Suppressor macrophage (primary cell): ENCODE measurements around the gene NLRC5.

Experiments
- DNase-seq, 4 experiments: peaks; one replicate each; pipeline ENCODE4 v3.0.0-alpha.2; 2020 to 2022

Gene NLRC5

DNA sequence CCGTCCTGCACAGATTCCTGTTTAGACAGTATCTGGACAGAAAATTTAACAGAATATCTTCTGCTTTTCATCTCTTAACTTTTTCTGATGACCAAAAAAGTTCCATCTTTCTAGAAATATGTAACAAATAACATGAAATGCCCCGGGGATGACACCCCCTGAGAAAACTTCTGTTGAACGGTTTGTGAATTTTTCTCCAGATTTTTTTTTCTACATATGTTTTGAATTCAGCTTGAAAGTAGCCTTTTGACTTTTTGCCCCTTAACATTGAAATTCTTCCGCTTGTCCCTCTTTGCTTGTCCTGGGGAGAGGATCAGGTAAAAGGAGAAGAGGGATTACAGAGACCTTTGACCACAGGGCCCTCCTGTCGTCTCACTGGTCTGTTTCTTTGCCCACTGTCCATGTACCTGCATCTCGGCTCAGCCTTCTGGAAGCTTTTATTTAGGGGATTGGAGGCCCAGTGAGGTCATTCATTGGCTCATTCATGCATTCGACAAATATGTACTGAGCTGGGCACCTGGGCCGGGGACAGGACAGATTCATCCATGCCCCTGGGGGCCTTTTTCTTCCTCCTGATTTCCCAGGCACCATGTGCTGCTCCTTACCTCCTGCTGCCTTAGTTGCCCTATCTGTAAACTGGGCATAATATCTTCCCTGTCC, 83.4 kb downstream of the NLRC5 start:
- DNase-seq = no peak

DNA sequence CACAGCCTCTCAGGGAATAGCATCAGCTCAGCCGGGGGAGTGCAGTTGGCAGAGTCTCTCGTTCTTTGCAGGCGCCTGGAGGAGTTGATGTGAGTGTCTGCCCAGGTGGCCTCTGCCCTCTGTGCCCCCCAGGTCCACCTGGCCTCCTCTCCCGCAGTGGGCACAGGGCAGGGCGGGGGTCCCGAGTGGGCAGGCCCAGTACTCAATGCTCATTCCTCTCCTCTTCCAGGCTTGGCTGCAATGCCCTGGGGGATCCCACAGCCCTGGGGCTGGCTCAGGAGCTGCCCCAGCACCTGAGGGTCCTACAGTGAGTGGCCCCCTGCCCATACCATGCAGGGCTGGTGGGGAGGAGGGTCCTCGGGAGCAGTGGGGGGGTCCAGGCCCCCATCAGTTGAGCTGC, 88.4 kb downstream of the NLRC5 start:
- no peak for DNase-seq

DNA sequence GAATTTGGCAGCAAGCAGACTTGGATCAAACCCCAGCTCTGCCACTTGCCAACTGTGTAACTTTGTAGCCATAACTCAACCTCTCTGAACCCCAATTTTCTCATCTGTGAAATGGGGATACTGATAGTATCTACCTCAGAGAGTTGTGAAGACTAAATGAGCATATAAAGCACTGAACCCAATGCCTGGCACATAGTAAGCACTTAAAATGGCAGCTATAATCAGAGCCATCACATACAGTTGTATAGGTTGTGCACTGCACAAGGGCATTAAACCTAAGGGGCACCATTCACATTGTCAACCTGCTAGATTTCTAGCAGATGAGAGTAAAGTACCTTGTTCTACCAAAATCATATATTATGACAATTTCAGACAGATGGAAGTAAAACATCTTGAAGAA, 92.4 kb downstream of the NLRC5 start:
- DNase-seq = no peak

DNA sequence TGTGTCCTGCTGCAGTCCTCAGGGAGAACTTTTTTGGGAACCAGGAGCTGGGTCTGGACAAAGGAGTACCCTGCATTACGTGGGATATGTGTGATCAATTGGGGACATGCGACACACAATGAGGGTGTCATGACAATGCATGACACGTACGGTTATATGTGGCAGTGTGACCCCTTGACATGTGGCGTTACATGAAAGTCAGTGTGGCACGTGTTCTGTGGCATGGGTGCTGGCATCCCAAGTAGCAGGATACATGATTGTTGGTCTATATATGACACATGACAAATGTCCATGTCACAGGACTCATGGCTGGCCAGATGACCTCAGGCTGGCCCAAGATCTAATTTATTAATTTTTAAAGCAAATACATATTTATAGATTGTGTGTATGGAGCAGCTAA, 93.3 kb downstream of the NLRC5 start:
- DNase-seq = no peak

DNA sequence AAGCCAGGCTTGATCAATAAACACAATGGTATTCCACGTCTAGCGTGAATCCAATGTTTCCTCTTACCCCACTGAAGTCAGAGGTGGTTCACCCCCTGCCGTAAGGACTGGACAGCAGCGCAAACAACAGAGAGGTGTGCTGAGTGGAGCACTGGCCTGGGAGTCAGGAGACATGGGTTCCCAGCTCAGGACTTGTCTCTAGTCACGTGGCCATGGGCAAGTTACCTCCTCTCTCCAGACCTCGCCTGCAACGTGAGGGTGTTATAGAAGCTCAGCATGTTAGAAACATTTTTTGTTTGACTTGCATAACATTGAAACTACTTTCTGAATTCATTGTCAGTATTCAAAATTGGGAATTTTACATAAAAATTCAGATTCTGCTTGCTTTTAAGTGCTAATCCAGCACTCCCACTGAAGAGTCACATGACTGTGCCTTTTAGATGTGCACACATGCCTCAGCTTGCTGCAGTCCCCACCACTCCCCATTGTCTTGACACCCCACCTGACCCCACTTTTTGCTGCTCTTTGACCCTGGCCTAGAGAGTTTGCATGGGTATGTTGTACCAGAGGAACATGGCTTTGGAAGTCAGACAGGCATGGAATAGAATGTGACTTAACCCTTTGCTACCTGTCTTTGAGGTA, 94.2 kb downstream of the NLRC5 start:
- DNase-seq = no peak

DNA sequence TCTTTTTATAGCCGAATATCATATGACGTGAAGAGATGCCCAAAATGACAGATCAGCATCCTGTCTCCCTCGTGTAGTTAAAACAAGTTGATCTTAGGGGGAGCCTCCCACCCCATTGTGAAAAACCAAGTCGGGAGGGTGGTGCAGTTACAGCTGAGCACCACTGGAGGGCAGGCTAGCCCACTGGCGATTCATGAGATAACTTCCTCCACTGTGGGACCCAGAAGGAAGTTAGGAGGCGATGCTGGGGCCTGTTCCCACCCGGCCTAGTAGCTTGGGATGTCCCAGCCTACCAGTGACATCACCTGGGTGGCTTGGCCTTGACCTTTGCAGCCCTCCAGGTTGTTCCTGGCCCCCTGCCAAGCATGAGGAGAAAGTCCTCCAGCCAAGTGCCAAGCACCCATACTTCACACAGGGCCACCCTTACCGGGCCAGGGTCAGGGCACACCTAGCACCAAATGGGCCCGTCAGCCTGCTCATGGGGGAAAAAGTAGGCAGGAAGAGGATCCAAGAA, 95.0 kb downstream of the NLRC5 start:
- peak; percentile 89 to 93 (median 90) for DNase-seq

DNA sequence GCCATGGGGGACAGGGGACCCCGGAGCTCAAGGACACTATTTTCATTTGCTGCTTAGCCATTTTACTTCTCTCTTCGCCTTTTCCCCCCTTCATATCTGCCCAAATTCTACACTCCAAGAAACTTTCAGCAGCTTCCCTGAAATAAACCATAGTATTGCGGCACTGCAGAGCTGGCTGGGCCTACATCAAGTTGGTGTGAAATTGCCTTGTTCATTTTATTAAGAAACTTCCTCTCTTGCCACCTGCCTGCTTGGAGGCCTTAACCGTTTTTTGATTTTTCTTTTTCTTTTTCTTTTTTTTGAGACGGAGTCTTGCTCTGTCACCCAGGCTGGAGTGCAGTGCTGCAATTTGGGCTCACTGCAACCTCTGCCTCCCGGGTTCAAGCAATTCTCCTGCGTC, 95.6 kb downstream of the NLRC5 start:
- DNase-seq = peak; percentile 21 to 66 (median 61)

DNA sequence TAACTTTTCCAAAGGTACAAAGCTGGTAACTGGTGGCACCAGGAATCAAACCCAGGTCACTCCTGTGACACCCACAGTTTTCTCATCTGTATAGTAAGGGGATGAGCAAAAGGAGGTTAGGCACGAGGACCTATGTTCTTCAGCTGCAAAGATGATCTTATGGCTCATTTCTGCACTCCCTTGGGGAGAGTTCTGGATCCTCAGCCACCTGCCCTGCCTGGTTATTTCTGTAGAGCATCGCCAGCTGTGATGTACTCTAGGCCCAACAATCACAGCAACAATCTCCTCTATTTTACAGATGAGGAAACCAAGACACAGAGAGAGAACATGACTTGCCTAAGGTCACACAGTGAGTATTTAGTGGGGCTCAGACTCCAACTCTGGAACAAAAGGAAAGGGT, 97.6 kb downstream of the NLRC5 start:
- no peak for DNase-seq

DNA sequence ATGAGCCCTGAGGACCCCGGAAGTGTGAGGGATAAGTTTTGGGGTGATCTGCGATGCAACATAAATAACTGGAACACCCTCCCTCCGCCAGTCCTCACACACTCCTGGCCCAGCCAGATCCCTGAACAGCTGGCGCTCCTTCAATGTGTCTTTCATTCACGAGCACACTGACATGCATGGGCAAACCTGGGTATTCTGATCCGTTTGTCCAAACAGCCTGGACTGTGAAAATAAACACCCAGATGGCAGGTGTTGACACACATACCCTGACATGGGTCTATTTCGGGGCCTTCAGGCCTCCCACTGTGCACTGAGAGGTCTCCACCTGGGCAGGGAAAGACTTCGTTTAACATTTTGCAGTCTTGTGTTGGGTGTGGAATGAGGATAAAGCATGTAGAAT, 100.0 kb downstream of the NLRC5 start:
- DNase-seq = no peak

DNA sequence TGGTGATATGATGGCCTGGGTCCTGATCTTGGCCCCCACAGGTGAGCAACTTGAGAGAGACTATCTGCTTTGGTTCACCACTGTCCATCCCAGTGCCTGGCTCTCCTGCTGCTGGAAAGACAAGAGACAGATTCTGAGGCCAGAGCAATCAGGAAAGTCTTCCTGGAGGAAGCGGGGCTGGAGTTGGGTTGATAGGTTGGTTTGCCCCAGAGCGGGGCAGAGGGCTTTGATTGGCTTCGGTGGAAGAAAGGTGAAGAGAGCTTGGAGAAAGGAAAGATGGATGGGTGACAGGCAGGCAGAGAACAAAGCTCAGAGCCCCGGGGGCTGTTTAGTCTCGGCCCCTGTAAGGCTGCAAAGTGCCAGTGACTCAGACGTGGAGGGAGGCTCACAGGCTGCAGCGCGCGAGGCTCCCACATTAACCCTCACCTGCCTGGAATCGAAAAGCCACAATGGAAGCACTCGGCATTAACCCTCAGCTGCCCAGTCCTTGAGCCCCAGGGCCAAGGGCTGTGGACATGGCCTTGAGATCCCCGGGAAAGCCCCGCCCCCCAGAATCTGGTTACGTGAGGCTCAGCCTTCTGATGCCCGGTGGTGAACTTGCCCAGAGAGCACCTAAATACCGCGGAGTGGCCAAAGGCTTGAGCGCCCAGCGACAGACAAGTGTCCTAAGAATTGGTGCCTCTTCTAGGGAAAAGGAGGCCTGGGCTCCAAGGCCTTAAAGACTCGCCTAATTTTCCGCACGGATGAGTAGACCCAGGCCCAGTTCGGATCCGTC, 102.0 kb downstream of the NLRC5 start:
- DNase-seq = peak; percentile 9 to 56 (median 34)

DNA sequence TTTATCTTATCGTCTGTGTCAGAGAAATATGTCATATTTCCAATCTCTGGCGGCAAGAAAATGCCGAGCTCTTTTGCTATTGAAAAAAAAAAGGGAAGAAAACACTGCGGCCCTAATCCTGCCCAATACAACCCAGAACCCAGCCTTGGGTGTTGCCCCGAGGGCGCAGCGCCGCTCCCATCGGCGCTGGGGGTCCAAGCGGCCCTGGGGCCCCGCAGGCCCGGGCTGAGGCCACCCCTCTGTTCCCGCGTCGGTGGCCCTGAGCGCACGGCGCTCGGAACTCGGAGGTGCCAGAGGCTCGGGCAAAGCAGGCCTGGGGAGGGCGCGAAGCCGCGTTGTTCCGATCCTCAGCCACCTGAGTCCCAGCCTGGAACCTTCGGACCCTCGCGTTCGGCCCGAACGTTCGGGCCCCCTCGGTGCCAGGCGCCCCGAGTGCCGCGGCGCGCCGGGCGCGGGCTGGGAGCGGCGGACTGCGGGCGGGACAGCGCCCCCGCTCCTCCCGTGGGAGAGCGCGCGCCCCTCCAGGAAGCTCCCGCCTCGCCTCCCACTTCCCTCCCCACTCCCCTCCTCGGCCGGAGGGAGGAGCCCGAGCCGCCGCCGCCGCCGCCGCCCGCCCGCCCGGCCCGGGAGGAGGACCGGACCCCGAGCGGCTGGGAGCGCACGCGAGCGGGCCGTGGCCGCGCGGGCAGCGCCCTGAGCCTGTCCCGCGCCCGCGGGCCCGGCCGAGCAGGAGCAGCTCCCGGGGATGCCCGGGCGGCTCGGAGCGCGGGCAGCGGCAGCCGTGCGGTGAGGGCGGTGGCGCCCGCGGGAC, 102.8 kb downstream of the NLRC5 start, which contains the start of gene CPNE2:
Gene CPNE2, plus strand, starts transcription at position 609 of the 811 bp plus-strand sequence. CDS start 18,160 bp downstream, outside the sequence.
- DNase-seq = peak; percentile 36 to 85 (median 66)

DNA sequence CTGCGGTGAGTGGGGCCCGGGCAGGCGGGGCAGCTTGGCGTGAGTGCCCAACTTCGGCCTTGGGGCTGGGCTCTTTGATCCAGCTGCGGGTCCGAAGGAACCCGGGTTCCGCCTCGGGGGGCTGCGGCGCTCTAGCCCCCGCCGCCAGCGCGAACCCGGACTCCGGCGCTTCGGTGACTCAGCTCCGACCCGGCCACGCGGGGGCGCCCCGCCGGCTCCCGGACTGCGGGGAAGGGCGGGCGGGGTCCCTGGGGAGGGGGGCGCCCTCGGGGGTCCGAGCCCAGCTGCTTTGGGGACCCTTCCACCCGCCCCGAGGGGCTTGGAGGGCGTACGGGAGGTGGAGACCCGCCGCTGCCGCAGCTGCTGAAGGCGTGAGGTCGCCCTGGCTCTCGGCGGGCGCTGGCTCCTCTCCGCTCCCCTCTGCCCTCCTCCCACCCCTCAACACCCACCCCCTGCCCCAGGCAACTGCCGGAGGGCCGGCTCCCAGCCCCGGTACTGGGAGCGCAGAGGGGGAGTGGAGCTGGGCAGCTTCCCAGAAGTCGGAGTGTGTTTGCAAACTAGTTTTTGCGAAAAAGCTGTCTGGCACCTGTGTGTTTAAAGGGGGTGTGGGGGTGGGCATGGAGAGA, 103.5 kb downstream of the NLRC5 start:
- DNase-seq = peak; percentile 49 to 82 (median 62)

DNA sequence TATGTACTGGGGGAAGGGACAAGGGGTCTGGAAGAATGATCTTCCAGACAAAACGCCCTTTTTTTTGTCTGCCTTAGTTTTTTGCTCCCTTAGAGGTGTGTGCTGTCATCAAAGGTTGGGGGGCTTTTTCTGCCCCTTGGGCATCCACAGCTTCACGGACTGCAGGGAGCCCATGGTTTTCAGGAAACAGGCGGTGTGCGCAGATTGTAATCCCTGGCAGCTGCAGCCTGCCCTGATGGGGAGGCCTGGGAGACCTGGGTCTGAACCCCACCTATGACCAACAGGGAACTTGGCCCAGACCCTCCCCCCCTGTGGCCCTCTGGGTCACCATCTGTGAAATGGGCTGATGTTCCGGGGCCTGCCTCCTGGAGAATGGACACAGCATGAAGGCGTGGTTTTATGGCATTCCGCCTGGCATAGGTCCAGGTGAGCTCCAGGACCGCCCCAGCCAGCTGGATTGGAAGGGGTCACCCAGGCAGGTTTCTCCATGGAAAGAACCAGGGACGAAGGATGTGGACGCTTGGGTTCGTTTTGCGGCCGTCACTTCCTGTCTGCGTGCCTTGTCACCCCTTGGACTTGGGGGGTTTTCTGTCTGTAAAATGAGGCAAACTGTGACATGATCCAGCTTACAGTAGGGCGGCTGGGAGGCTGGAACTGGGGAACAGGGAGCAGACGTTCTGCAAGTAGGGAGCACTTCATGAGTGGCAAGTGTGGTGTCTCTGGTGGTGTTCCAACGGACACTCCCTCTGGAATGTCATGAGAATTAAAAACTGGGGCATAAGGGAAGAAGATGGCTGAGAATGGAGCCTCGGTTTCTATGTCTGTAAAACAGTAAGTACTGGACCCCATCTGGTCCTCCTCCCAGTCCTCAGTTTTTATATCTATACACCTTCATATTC, 104.6 kb downstream of the NLRC5 start:
- no peak for DNase-seq

DNA sequence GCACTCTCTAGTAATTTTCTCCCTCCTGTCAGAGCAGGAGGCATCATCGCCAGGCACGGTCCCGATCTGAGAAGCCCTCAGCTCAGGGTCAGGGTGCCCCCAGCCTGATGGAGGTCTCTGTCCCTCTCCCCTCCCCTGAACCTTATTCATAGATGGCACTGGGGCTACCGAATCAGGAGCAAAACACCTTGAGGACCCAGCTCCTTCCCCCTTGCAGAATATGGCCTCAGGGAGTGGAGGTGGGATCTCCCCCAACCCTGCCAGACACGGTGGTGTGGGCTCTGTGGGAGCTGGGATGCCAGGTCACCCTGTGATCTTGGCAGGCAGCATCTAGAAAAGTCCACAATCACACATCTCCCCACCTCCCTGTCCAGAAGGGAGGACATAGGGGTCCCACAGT, 105.6 kb downstream of the NLRC5 start:
- no peak for DNase-seq

DNA sequence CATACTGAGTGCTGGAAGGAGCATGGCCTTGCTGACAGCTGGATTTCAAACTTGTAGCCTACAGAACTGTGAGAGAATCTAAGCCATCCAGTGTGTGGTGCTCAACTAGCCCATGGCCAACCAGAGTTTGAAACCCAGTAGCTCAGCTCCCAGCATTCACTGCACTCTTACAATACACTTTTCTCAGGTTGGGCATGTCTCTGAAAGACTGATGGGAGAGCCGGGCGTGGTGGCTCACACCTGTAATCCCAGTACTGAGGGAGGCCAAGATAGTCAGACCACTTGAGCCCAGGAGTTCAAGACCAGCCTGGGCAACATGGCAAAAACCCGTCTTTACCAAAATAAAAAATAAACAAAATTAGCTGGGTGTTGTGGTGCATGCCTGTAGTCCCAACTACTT, 106.8 kb downstream of the NLRC5 start:
- DNase-seq = no peak

DNA sequence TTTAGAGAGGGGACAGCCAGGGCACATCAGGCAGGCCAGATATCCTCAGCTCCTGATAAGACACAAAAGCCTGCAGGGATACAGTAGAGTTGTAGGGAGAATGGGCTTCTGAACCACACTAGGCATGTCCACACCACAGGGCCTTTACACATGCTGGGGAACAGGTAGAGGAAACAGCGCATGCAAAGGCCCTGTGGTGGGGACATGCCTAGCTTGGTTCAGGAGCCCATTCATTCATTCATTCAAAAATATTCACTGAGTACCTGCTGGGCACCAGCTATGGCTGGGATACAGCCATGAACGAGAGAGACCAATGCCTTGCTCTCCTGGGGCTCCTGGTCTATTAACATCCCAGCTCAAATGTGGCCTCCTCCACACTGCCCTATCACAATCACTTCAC, 107.4 kb downstream of the NLRC5 start:
- no peak for DNase-seq

DNA sequence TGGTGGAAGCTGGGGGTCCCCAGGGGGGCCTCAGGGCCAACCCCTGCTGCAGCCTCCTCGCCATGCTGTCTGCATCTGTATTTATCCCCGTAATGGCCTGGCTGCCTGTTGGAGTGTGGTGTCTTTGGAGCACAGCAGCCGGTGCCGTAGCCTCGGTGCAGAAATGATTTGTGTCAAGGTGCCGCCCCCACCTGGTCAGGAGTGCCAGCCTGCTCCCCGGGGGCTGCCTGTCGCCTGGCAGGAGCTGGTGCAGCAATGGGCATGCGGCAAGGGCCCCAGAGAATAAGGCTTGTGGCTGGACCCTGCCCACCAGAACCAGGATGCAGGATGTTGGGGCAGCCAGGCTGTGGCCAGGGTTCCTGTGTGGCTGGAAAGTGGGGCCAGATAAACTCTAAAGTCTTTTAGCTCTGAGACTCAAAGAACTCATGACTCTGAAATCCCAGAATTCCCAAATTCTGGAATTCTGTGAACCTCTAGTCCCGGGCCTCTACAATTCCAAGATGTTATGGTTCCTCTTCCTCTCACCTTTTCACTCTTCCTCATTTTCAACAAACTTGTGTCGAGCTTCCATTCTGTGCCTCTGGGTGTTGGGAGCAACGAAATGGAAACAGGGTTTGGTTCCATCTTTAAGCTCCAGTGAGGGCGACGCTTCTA, 109.0 kb downstream of the NLRC5 start:
- DNase-seq = no peak

DNA sequence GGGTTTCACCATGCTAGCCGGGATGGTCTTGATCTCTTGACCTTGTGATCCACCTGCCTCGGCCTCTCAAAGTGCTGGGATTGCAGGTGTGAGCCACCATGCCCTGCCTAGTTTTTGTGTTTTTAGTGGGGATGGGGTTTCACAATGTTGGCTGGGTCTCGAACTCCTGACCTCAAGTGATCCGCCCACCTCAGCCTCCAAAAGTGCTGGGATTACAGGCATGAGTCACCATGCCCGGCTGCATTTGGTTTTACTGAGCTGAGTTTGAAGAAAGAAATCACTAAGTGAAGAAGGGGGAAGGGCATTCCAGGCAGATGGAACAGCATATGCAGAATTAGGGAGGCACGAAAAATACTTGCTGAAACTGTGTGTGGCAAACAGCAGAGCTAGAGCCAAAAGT, 110.6 kb downstream of the NLRC5 start:
- DNase-seq = peak in 2 of 4 experiments; percentile 28

DNA sequence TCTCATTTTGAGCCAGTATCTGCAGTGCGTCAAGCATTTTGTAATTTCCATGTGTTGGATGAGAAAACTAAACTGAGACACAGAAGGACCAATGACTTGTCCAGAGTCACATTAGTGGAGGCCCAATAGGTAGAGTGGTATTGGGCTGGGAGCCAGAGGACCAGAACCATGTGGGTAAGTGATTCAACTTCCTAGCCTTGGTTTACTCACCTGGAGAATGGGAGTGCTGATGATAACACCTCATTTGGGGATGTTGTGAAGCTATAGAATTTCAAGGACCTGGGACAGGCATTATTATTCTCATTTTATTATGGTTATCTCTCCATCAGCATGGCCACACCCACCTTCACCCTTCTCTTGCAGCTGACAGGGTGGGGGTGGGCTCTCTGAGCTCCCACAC, 111.1 kb downstream of the NLRC5 start:
- no peak for DNase-seq
